Loucy (cell line): ENCODE data around the gene ADD1.

Experiments used
- H2AFZ ChIP-seq: fragments of 200-600 bp; sonication (generic); 2 replicates; pipeline ENCODE4 v1.6.0; 2016; ENCODE audit warnings: antibody characterized with exemption, mild to moderate bottlenecking, low read length, moderate library complexity
- H3F3A ChIP-seq: fragments of 200-600 bp; 2 replicates; pipeline ENCODE4 v1.6.0; 2016; ENCODE audit warnings: antibody characterized with exemption, low read depth, mild to moderate bottlenecking
- H3K27me3 ChIP-seq: fragments of 200-600 bp; sonication (generic); 2 replicates; pipeline ENCODE4 v1.6.1; 2014; ENCODE audit warnings: low read length, mild to moderate bottlenecking; ENCODE audit not compliant: insufficient read depth, poor library complexity, severe bottlenecking
- H3K36me3 ChIP-seq: fragments of 200-600 bp; sonication (generic); 2 replicates; pipeline ENCODE4 v1.6.1; 2016; ENCODE audit warnings: low read length; ENCODE audit not compliant: insufficient read depth
- H3K4me1 ChIP-seq: fragments of 200-600 bp; sonication (generic); 2 replicates; pipeline ENCODE4 v1.5.1; 2014; ENCODE audit warnings: low read length, mild to moderate bottlenecking; ENCODE audit not compliant: insufficient read depth, poor library complexity, severe bottlenecking
- H3K4me2 ChIP-seq: fragments of 200-600 bp; sonication (generic); 2 replicates; pipeline ENCODE4 v1.6.0; 2014; ENCODE audit warnings: antibody characterized with exemption, low read length, low read depth, mild to moderate bottlenecking; ENCODE audit not compliant: poor library complexity, severe bottlenecking
- H3K4me3 ChIP-seq: fragments of 200-600 bp; sonication (generic); 2 replicates; pipeline ENCODE4 v1.5.1; 2014; ENCODE audit warnings: low read length, mild to moderate bottlenecking, mixed read lengths; ENCODE audit not compliant: poor library complexity, severe bottlenecking
- H3K79me2 ChIP-seq: fragments of 200-600 bp; sonication (generic); 2 replicates; pipeline ENCODE4 v1.6.1; 2014; ENCODE audit warnings: low read length; ENCODE audit not compliant: insufficient read depth
- H3K9ac ChIP-seq: fragments of 200-600 bp; sonication (generic); 2 replicates; pipeline ENCODE4 v1.6.0; 2014; ENCODE audit warnings: mild to moderate bottlenecking, low read depth, low read length, moderate library complexity; ENCODE audit not compliant: poor library complexity, severe bottlenecking
- H3K9me2 ChIP-seq: fragments of 200-600 bp; sonication (generic); replicated peaks from 2 replicates; pipeline ENCODE4 v1.6.1; 2016; ENCODE audit warnings: low read depth, low read length, mixed read lengths
- H3K9me3 ChIP-seq: fragments of 200-600 bp; sonication (generic); 2 replicates; pipeline ENCODE4 v1.6.1; 2014; ENCODE audit warnings: mild to moderate bottlenecking, antibody characterized with exemption, low read length, low read depth; ENCODE audit not compliant: insufficient read depth
- H4K20me1 ChIP-seq: fragments of 200-600 bp; sonication (generic); 2 replicates; pipeline ENCODE4 v1.6.0; 2014; ENCODE audit warnings: antibody characterized with exemption, low read length, mild to moderate bottlenecking; ENCODE audit not compliant: insufficient read depth, poor library complexity, severe bottlenecking
- EZH2phosphoT487 ChIP-seq: fragments of 200-600 bp; IDR thresholded peaks from 2 replicates; pipeline ENCODE4 v1.6.1; 2018; ENCODE audit warnings: antibody characterized with exemption, mild to moderate bottlenecking, moderate library complexity, borderline replicate concordance
- TF ChIP-seq, protein P1 (sequence below): fragments of 200-600 bp; sonication (generic); conservative IDR thresholded peaks from 2 replicates; pipeline ENCODE4 v1.5.1; 2014; ENCODE audit warnings: mild to moderate bottlenecking, antibody characterized with exemption, low read length

The ADD1 gene

DNA sequence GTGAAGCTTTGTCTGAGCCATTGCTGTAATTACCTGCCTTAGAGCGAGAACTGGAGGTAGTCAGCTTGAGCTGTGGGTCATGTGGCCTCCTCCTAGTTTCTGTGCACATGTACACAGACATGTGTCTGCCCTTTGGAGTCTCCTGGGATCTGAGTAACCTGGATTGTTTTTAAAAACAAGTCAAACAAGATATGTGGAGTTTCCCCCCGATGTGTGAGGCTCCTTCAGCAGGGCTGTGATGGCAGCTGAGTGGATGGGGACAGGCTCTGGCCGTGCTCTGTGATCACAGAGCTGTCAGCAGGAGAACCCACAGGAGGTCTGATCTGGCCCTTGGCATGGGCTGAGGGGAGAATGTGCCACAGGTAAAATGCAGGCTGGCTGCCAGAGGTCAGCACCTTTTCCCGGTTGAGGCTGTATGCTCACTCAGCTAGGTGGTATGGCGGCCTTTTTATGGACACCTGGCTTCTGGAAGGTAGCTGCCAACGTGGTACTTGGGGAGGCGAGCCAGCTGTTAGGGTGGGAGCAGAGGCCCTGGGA lies 81.2 kb downstream of the ADD1 start:
- Histone ChIP-seq H3K27me3 (no peaks in the 10 kb centered on the region), H3K36me3 (peaks cover 69% of the 10 kb centered on the region; the same call in 1 of the 2 replicates), H2AFZ (no peak overlapping the region), H3K79me2 (no peaks in the 10 kb centered on the region), H3K4me3 (no peak overlapping the region), H3F3A (no peaks in the 10 kb centered on the region), H3K9me2 (no peaks in the 10 kb centered on the region), H3K9ac (no peak overlapping the region), H4K20me1 (no peaks in the 10 kb centered on the region), H3K4me1 (no peaks in the 10 kb centered on the region), H3K4me2 (no peak overlapping the region), H3K9me3 (no peaks in the 10 kb centered on the region)
- TF ChIP-seq EZH2phosphoT487, result no peak

DNA sequence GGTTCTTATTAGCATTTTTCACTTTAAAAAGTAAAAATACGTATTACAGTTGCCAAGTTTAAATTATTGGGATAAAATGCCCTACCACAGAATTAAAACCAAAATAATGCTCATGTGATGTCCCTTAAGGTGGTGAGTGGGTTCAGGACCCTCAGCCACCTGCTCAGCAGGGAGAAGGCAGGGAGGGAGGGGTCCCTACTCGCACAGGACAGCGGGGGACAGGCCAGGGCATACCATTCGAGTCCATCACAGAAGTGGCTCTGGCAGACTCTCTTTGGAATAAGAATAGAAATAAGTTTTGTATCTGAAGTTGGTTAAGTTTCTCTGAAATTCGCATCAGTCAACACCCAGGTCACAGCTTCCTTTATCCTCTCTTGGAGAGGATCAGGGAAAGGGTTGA lies 81.9 kb downstream of the ADD1 start:
- TF ChIP-seq, protein P1, sequence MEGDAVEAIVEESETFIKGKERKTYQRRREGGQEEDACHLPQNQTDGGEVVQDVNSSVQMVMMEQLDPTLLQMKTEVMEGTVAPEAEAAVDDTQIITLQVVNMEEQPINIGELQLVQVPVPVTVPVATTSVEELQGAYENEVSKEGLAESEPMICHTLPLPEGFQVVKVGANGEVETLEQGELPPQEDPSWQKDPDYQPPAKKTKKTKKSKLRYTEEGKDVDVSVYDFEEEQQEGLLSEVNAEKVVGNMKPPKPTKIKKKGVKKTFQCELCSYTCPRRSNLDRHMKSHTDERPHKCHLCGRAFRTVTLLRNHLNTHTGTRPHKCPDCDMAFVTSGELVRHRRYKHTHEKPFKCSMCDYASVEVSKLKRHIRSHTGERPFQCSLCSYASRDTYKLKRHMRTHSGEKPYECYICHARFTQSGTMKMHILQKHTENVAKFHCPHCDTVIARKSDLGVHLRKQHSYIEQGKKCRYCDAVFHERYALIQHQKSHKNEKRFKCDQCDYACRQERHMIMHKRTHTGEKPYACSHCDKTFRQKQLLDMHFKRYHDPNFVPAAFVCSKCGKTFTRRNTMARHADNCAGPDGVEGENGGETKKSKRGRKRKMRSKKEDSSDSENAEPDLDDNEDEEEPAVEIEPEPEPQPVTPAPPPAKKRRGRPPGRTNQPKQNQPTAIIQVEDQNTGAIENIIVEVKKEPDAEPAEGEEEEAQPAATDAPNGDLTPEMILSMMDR, result no peak
- TF ChIP-seq EZH2phosphoT487, result no peak
- Histone ChIP-seq H3K79me2 (no peaks in the 10 kb centered on the region), H3K9me3 (no peaks in the 10 kb centered on the region), H3K4me3 (no peak overlapping the region), H4K20me1 (no peaks in the 10 kb centered on the region), H3K9me2 (no peaks in the 10 kb centered on the region), H3K4me2 (no peak overlapping the region), H3K36me3 (peaks cover 76% of the 10 kb centered on the region; the same call in 1 of the 2 replicates), H3K9ac (no peak overlapping the region), H3K4me1 (no peaks in the 10 kb centered on the region), H2AFZ (no peak overlapping the region), H3K27me3 (no peaks in the 10 kb centered on the region), H3F3A (no peaks in the 10 kb centered on the region)

DNA sequence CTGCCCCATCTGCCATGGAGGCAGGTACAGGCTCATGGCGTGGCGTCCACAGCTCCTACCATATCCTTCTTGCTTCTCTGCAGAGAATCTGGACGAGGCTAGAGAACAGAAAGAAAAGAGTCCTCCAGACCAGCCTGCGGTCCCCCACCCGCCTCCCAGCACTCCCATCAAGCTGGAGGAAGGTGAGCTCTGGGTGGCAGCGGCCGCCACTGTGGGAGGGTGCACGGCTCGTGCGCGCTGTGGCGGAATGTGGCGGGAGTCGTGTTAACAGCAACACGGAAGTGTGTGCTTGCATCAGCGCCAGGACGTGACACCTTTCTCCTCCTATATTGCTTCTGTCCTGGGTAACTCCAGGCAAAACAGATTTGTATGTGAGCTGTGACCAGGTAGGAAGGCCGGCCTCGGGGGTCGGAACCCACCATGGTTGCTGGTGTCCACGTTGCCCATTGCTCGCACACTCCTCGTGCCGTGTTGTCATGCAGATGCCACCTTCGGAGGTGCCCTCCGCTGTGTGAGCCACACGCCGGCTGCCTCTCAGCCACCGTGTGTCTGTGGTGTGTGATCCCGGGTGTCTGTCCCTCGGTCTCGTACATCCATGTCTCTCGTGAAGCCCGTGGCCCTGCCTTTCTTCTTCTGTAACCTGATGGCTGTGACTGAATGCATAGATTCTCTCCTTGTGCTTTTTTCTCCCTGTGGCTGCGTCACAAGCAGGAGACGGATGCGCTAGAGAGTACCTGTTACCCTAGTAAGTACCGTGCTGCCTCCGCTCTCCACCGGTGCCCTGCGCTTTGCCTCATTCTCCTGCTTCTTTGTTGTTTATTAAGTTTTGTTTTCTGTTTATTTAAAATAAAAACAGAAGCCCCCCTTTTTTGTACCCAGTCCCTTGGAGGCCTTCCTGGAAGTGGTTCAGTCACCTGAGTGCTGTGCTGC lies 82.6 kb downstream of the ADD1 start:
- H3F3A ChIP-seq, result no peaks in the 10 kb centered on the region
- no peaks in the 10 kb centered on the region for H3K27me3 ChIP-seq
- peaks cover 76% of the 10 kb centered on the region; the same call in 1 of the 2 replicates for H3K36me3 ChIP-seq
- H4K20me1 ChIP-seq, result no peaks in the 10 kb centered on the region
- no peaks in the 10 kb centered on the region for H3K9me3 ChIP-seq
- no peak overlapping the region for H3K4me2 ChIP-seq
- no peaks in the 10 kb centered on the region for H3K9me2 ChIP-seq
- no peak for TF ChIP-seq EZH2phosphoT487
- TF ChIP-seq, protein P1, result no peak
- no peak overlapping the region for H3K4me3 ChIP-seq
- no peaks in the 10 kb centered on the region for H3K4me1 ChIP-seq
- no peak overlapping the region for H3K9ac ChIP-seq
- H3K79me2 ChIP-seq, result no peaks in the 10 kb centered on the region
- H2AFZ ChIP-seq, result no peak overlapping the region
